GM21825 (cell line): Measurements from ENCODE around the gene ADPRM.
A peak's percentile ranks its signal among the peaks of the same experiment; 100 is the strongest.
"Not testable (repeated sequence)": the region's sequence is repeated elsewhere in the genome, so short reads cannot be mapped to it uniquely, and the experiment has no call there.

Source experiments
- ATAC-seq: cut with Tn5 transposase; IDR thresholded peaks from one replicate; pipeline ENCODE4 v1.9.1; 2021; ENCODE audit warnings: mild to moderate bottlenecking, moderate library complexity; ENCODE audit not compliant: unreplicated experiment

ADPRM gene

DNA sequence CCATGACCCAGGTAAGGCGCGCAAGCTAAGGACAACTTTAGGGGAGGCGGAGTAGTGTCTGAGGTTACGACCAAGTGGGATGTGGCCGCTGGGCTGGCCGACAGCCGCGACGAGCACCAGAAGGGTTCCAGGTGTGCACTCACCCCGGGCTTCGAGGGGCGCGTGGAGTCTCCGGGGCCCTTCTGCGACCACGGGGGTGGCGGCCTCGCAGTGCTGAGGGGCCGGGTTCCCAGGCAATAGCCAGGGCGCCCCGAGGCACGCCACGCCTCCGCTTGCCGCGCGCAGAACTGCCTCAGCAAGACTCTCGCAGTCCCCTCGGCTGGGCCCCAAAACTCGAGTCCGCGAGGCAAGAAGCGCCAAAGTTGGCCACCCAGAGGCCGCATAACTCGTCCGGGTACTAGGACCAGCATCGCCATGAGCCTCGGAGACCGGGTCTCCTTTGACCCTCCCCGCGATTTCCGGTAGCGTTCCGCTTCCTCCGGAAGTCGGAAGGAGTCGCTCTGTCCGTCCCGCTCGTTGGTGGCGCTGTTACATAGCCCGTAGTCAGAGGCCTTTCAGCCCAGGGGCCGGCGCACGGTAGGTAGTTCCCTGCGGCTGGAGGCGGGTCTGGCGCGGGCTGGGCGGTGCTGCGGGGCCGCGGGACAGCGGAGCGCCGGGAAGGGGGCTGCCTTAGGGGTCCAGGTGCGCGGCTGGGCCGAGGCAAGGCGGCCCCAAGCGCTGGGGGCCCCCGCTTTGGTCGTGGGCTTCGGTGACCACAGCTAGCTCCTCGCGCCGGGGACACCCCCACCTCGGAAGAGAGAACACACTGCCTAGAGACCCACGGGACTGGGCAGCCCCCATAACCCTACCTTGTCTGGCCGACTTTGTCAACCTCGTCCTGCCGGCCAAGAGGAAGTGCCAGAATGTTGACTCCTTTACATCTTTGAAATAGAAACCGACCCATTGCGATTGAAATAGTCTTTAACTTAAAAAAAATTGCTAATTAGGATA, at the start of gene ADPRM, which contains the start of gene SCO1:
Gene ADPRM, plus strand, starts transcription at position 503 of the 990 bp plus-strand sequence. CDS start 7,333 bp downstream, outside the sequence.
Gene SCO1, minus strand, starts transcription at position 442 of the 990 bp plus-strand sequence. Its CDS starts 26 bp downstream, at position 416.
- peak; percentile 89 for ATAC-seq

- no peak for ATAC-seq
These were observed 49.0 kb upstream of the ADPRM start for GRCh38 chr17:10648381-10648780.

DNA sequence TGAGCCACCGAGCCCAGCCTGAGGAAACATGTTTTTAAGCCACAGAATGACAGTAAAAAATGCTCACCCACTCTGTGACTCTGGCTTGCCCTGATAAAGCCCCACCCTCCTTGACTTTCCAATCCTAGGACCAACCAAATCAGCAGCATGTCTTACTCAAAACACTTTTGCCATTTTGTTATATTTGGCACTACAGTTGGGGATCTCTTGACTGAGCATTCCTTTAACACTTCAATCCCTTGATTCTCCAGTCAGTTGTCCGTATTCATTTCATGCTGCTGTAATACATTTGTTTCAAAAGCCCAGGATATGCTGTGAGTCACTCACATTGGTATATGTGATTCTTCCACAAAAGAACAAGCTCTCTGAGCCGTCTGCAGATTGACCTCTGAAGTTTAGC, 48.4 kb upstream of the ADPRM start:
- no peak for ATAC-seq

- ATAC-seq: no peak
These were observed 47.8 kb upstream of the ADPRM start for GRCh38 chr17:10649602-10650001.

GRCh38 chr17:10651927-10652326, 45.5 kb upstream of the ADPRM start:
- ATAC-seq: no peak

DNA sequence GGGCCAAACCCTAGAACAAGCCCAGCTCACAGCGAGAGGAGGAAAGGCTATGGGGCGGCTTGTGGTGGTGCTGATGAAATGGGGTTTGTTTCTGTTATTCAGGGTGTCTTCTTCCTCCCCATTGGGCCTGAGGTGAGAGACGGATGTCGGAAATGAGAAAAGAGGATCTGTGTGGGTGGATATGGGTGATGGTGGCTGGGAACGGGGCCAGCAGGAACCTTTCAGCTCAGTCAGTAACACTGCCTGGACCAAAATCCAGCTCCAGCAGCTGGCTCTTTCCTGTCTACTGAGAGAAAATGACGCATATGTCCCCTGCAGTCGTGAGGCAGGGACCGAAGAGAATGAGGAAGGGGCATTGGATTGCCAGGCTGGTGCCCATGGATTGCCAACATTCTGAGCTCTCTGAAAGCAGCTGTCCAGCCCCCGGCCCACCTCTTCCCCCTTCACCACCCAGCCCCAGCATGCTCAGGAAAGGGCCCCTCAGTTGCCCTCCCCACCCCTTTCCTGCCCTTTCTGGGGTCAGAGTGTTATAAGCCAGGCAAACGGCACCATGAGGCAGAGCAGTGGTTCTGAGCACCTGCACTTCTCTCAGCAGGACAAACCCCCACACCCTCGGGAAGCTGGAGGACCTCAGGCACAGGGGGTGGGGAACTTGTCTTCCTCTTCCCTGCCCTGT, 44.3 kb upstream of the ADPRM start:
- ATAC-seq: no peak

DNA sequence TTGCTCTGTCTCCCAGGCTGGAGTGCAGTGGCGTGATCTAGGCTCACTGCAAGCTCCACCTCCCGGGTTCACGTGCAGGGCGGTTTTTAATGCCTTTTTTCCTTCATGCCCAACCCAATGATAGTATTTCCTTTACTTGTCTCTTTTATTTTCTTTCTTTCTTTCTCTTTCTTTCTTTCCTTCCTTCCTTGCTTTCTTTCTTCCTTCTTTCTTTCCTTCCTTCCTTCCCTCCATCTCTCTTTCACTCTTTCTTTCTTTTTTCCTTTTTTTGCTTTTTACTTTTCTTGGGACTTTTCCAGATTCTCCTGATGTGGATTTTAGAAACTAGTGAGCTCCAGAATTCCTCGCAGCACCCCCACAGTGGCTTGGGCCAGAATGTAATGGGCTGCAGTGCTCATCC, 43.4 kb upstream of the ADPRM start:
- ATAC-seq: no peak

- ATAC-seq: no peak
These were observed 40.2 kb upstream of the ADPRM start, which contains the start of gene MYH3 for GRCh38 chr17:10657148-10657547. Gene MYH3, minus strand, starts transcription at chr17:10657309. Its CDS starts 2,245 bp downstream, at chr17:10655064.

DNA sequence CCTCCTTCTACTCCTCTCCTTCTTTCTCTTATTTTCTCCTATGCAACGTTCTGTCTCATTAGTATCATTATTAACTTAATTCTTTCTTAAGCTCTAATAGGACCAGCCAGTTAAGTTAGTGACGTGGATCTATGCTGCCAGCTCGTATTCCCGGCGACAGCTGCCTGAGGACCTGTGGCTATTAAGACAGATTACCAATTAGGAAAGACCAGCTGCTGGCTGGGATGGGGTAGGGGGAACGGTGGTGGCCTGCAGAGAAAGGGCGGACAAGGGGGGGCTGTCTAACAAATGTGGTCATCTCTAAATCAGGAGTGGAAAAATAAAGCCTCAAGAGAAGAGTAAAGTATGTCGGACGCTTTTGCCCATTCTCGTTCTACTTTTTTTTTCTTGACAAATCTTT, 39.5 kb upstream of the ADPRM start:
- no peak for ATAC-seq

- no peak for ATAC-seq
These were observed 36.0 kb upstream of the ADPRM start for GRCh38 chr17:10661437-10661836.

- no peak for ATAC-seq
These were observed 34.2 kb upstream of the ADPRM start for GRCh38 chr17:10663231-10663630.

DNA sequence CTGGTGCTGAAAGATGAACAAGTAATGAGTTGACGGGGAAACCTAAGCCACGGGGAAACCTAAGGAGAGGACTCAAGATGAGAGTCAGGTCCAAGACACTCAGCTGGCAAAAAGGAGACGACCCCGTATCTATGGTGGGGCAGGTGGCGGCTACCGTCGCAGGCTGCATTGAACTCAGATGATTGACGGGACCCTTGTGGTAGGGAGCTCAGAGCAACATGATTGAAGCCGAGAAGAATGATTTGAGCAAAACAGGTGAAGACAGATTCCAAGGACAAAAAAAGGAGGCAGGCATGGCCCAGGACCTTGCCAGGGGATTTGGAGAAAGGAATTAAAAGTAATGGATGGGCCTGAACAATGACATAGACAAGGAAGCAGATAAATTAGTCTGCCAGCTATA, 32.8 kb upstream of the ADPRM start:
- ATAC-seq: no peak

DNA sequence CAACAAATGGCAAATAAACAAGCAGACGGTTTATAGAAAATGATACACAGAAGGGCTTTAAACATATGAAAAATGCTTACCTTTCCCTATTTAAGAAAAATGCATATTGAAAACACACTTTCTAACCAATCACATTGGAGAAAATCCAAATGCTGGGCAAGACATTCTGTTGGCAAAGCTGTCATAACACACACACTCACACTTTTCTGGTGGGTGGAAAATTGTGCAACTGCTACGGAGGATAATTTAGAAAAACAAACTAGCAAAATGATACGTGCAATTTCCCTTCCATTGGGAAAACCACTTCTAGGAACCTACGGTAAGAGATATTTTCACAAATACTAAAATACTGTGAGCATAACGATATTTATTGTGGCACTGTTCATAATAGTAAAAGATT, 30.5 kb upstream of the ADPRM start:
- ATAC-seq: no peak

DNA sequence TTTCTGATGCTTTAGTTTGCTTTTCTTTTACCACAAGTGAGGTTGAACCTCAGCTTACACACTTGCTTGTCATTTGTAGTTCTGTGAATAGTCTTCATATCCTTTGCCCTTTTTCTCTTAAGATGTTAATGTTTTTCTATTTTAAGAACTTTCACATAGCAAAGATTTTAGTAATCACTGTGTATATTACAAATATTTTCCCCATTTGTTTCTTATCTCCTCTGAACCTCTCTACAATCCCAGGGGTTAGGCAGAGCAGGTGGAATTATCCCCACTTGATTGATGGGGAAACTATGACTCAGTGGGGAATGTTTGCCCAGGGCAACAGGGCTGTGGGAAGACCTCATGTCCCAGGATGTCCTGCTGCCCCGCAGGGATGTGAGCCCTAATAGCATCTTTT, 28.6 kb upstream of the ADPRM start:
- ATAC-seq: no peak

- ATAC-seq: no peak
These were observed 24.1 kb upstream of the ADPRM start for GRCh38 chr17:10673312-10673711.

DNA sequence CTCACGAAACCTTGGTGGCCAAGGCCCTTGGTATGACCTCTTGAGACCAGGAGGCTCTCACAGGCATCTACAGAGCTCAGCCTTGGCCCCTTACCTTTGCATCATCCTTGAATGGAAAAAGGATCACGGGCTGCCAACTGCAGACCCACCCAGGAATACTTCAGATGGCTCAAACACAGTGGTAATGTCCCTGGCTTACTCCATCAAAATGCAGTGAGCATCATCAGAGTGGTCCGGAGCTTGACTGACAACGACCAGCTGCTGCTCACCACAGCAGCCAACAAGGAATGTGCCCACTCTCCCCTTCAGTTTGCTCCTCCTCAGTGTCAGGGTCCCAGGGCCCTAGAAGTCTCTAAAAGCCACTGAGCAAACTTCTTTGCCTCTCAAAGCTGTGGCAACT, 22.7 kb upstream of the ADPRM start:
- ATAC-seq: no peak

DNA sequence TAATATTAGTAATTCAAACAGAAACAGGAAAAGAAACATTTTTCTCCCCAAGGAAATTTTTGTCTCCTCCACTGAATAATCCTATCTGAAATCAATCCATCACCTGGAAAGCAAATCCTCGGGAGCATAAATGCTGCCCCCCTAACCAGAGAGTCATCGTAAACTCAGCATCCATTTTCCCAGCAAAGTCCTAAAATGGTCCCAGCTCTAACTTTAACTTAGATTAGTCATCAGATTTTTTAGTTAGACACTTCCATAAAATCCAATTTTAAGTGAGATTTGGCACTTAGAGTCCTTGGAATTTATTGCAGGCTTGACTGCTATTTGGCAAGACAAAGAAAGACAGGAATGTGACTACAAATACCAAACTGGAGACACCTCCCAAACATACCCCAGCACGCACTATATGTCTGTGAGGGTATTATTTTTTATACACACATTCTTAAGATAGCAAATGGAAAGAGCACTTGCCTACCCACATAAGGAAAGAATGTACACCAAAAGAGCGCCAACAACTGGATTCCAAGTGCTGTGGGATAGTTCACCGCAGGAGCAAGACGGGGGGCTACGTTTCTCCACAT, 15.4 kb upstream of the ADPRM start:
- no peak for ATAC-seq

DNA sequence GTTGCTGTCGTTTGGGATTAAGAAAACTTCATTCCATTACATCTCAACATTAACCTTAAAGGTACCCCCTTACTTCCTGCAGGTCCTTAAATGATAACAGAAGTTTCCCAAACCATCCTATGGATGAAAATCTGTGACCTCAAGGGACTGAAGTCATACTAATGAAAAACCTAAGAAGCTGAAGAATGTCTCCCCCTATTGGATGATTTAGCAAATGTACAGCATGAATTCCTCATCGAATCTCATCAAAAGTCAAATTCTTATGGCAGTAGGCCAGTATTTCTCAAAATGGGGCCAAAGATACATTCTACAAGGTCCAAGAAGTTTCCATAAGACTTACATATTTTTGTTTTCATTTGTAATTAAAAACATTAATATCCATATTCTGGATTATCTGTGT, 13.5 kb upstream of the ADPRM start:
- ATAC-seq: no peak

DNA sequence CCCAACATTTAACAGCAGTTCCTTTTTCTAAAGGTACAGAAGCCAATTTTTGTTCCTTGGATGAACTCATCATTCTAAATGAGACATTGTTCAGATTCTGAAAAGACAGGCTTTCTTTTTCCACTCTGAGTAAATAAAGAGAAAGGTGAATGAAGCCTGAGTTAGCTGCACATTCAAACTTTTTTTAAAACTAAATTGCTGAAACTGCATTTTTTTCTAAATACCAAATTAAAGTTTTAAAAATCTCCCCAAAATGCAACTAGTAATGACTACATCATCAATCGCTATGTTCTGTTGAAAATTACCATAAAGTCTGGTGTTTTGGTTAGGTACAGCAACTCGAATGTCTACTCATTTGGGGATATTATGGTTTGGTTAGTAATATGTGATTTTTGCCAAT, 9.9 kb upstream of the ADPRM start:
- ATAC-seq: no peak

DNA sequence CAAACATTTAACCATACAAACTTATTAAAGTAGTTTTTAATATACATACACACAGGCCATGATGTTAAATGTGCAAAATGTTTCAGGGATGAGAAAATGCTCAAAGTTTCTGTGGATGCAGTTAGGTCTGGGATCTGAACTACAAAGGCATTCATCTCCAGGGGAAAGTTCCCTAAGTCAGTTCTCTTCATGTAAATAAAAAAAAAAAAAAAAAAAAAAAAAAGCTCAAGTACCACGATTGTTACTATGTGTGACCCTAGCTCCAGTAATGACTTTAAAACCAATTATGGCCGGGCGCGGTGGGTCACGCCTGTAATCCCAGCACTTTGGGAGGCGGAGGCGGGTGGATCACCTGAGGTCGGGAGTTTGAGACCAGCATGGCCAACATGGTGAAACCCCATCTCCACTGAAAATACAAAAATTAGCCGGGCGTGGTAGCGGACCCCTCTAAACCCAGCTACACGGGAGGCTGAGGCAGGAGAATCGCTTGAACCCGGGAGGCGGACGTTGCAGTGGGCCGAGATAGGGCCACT, 1.5 kb upstream of the ADPRM start:
- not testable (repeated sequence) for ATAC-seq
